A549 (cell line): ENCODE data around the gene SFTPD. TPM values are rescaled to one million over a fixed set of nuclear protein-coding genes. Genes with fewer than 3 reads are reported as not detected.
A peak's percentile ranks its signal among the peaks of the same experiment; 100 is the strongest.

ENCODE experiments used
- ATAC-seq, 2 experiments: fragments of 200-7000 bp in 1 of 2; fragments of >200 bp in 1 of 2; cut with Nextera tagmentation in 1 of 2; cut with Tn5 transposase in 1 of 2; 3 replicates each; pipeline versions ENCODE4 v1.8.0 to v1.9.1; 2018 to 2020; ENCODE audit warnings: mild to moderate bottlenecking in 1 of 2, moderate library complexity in 1 of 2
- CTCF ChIA-PET: fragments of 300-600 bp; sonication (Branson Sonifier 250); formaldehyde crosslinking; extraction: SDS; loops from one replicate; lab custom pipeline; 2021; ENCODE audit warnings: antibody characterized with exemption, inconsistent platforms; lab: Yijun Ruan, JAX
- POLR2A ChIA-PET: fragments of 350-600 bp; formaldehyde crosslinking; extraction: SDS; loops from one replicate; lab custom pipeline; 2021; ENCODE audit warnings: antibody characterized with exemption, inconsistent platforms; lab: Yijun Ruan, JAX
- DNase-seq, 2 experiments: peaks; one replicate each; pipeline versions ENCODE4 v3.0.0 to v3.0.0-alpha.2; 2011 to 2016; ENCODE audit warnings: low read depth in 1 of 2, low spot score in 1 of 2
- FAIRE-seq: peaks from 2 replicates; lab custom pipeline; 2011; peaks lifted over from hg19 to GRCh38; lab: Jason Lieb, UNC
- H3K27ac ChIP-seq, 2 experiments: fragments of >200 bp; sonication (Bioruptor Twin); formaldehyde crosslinking; 3 replicates each; pipeline ENCODE4 v1.5.1; 2016 to 2017
- H3K4me1 ChIP-seq: fragments of >200 bp; sonication (Bioruptor Twin); formaldehyde crosslinking; 3 replicates; pipeline ENCODE4 v1.6.1; 2016
- H3K4me2 ChIP-seq: fragments of >200 bp; sonication (Bioruptor Twin); formaldehyde crosslinking; 3 replicates; pipeline ENCODE4 v1.6.1; 2016
- H3K4me3 ChIP-seq: fragments of >200 bp; sonication (Bioruptor Twin); formaldehyde crosslinking; 3 replicates; pipeline ENCODE4 v1.5.1; 2016
- H3K9me3 ChIP-seq: fragments of >200 bp; sonication (Bioruptor Twin); formaldehyde crosslinking; 3 replicates; pipeline ENCODE4 v1.6.1; 2016
- CEBPB ChIP-seq, 2 experiments: fragments of >200 bp in 1 of 2; sonication (Bioruptor Twin) in 1 of 2; formaldehyde crosslinking in 1 of 2; IDR thresholded peaks; 2 replicates each; pipeline ENCODE4 v1.6.1; 2012 to 2016
- EHMT2 ChIP-seq: fragments of 200-600 bp; sonication (generic); IDR thresholded peaks from 2 replicates; pipeline ENCODE4 v1.6.1; 2016; ENCODE audit warnings: antibody characterized with exemption, low read depth, mild to moderate bottlenecking, moderate library complexity
- FOSL2 ChIP-seq, 2 experiments: fragments of 450-650 bp in 1 of 2; fragments of >200 bp in 1 of 2; sonication (Bioruptor Twin) in 1 of 2; formaldehyde crosslinking; IDR thresholded peaks; 2 replicates each; pipeline versions ENCODE4 v1.5.0 to v1.6.1; 2016 to 2020; ENCODE audit warnings: mild to moderate bottlenecking in 1 of 2, moderate library complexity in 1 of 2
- FOXS1 ChIP-seq: fragments of 250-450 bp; sonication (Bioruptor Pico); IDR thresholded peaks from 2 replicates; pipeline ENCODE4 v1.5.0; 2020; ENCODE audit warnings: mild to moderate bottlenecking, moderate library complexity
- MAFK ChIP-seq: fragments of 450-650 bp; IDR thresholded peaks from 2 replicates; pipeline ENCODE4 v1.6.1; 2014; ENCODE audit not compliant: partially characterized antibody
- NFE2L2 ChIP-seq: fragments of 150-350 bp; conservative IDR thresholded peaks from 2 replicates; pipeline ENCODE4 v1.6.1; 2014; ENCODE audit warnings: low read length
- PBX3 ChIP-seq: IDR thresholded peaks from 2 replicates; pipeline ENCODE4 v1.6.1; 2012
- POLR2A ChIP-seq: IDR thresholded peaks from 2 replicates; pipeline ENCODE4 v1.6.1; 2012; ENCODE audit warnings: mild to moderate bottlenecking, low read length
- RAD21 ChIP-seq, 2 experiments: fragments of >200 bp in 1 of 2; sonication (Bioruptor Twin) in 1 of 2; formaldehyde crosslinking in 1 of 2; IDR thresholded peaks in 1 of 2; conservative IDR thresholded peaks in 1 of 2; 2 replicates in 1 of 2; 3 replicates in 1 of 2; pipeline ENCODE4 v1.6.1; 2012 to 2018; ENCODE audit warnings: inconsistent platforms in 1 of 2
- RCOR1 ChIP-seq: fragments of 150-350 bp; IDR thresholded peaks from 2 replicates; pipeline ENCODE4 v1.6.1; 2014; ENCODE audit warnings: antibody characterized with exemption, low read length, low read depth
- RNF2 ChIP-seq: fragments of 200-600 bp; sonication (generic); IDR thresholded peaks from 2 replicates; pipeline ENCODE4 v1.6.1; 2016; ENCODE audit warnings: low read depth, mild to moderate bottlenecking, antibody characterized with exemption, moderate library complexity, borderline replicate concordance
- TFCP2L1 ChIP-seq: fragments of 250-450 bp; sonication (Bioruptor Pico); IDR thresholded peaks from 2 replicates; pipeline ENCODE4 v1.5.0; 2021; ENCODE audit warnings: mild to moderate bottlenecking
- WGBS: methylation state at CpG from one replicate; pipeline ENCODE4 v1.1.6; 2017; ENCODE audit errors: missing lambda C conversion rate; 5-methylcytosine and 5-hydroxymethylcytosine counted together
- polyA plus RNA-seq, 4 experiments: library from polyadenylated mRNA; depleted of rRNA in 3 of 4; stranded (reverse); fragments of >200 nt; fragmentation: RNase III in 1 of 4; extraction: RNeasy Plus Mini Kit Qiagen cat#74134 plus additional on column Dnase treatment in 1 of 4; gene quantifications; 2 replicates in 3 of 4; 3 replicates in 1 of 4; pipeline ENCODE4 v1.2.3, GENCODE V29; 2011 to 2017
- TF ChIP-seq, protein P1 (sequence below): fragments of 250-450 bp; sonication (Bioruptor Pico); IDR thresholded peaks from 2 replicates; pipeline ENCODE4 v1.5.0; 2020; ENCODE audit warnings: low read depth, mild to moderate bottlenecking, moderate library complexity
- TF ChIP-seq, protein P2 (sequence below): fragments of >200 bp; sonication (Bioruptor Twin); formaldehyde crosslinking; IDR thresholded peaks from 3 replicates; pipeline ENCODE4 v1.6.1; 2016
- TF ChIP-seq, protein P3 (sequence below): fragments of 200-600 bp; sonication (generic); IDR thresholded peaks from 2 replicates; pipeline ENCODE4 v1.6.1; 2016; ENCODE audit warnings: antibody characterized with exemption, mild to moderate bottlenecking, moderate library complexity

Gene SFTPD
- polyA plus RNA-seq, 2 of the 4 experiments (the other 2 are of a cell fraction): 0.17 to 0.19 TPM

DNA sequence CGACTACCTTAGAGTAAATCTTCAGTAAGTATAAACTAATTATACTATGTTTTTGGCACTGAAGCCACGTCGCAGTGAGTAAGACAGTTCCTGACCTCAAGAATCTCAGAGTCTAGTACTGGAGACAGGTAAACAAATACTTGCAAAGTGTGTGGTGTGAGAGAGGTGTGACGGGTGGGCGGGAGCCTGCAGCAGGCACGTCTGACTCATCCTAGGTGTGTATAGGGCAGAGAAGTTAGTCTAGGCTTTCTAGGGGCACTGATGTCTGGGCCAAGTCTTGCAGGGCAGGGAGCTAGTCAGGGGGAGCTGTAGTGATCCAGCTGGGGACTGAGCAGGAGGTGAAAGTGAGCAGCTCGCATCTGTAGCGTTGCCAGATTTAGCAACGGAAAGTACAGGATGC, 35.9 kb upstream of the SFTPD start:
- no peak for ATAC-seq
- no peaks in the 10 kb centered on the region; the same call in 2 of the 3 replicates for H3K9me3 ChIP-seq
- CTCF ChIA-PET: no interaction called here
- DNase-seq: peak in 1 of 2 experiments; percentile 20
- no peak for FAIRE-seq
- POLR2A ChIA-PET: no interaction called here
- no peak overlapping the region for H3K4me3 ChIP-seq
- WGBS: 34% methylated on average over 9 of the region's 9 CpGs
- H3K4me1 ChIP-seq: 0 out of 3 replicates have a peak, but pooled peaks cover 9% of the 10 kb centered on the region
- no peak overlapping the region for H3K4me2 ChIP-seq
- no peak for TF ChIP-seq TFCP2L1 (CRISPR knock-in tag)
- no peak for TF ChIP-seq PBX3
- TF ChIP-seq, protein P1, sequence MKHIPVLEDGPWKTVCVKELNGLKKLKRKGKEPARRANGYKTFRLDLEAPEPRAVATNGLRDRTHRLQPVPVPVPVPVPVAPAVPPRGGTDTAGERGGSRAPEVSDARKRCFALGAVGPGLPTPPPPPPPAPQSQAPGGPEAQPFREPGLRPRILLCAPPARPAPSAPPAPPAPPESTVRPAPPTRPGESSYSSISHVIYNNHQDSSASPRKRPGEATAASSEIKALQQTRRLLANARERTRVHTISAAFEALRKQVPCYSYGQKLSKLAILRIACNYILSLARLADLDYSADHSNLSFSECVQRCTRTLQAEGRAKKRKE (CRISPR knock-in tag): no peak
- no peak for TF ChIP-seq NFE2L2
- no peak for TF ChIP-seq CEBPB (IDR thresholded peaks at IDR 0.05)
- TF ChIP-seq, protein P2, sequence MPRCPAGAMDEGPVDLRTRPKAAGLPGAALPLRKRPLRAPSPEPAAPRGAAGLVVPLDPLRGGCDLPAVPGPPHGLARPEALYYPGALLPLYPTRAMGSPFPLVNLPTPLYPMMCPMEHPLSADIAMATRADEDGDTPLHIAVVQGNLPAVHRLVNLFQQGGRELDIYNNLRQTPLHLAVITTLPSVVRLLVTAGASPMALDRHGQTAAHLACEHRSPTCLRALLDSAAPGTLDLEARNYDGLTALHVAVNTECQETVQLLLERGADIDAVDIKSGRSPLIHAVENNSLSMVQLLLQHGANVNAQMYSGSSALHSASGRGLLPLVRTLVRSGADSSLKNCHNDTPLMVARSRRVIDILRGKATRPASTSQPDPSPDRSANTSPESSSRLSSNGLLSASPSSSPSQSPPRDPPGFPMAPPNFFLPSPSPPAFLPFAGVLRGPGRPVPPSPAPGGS: no peak
- no peak for TF ChIP-seq RAD21 (conservative IDR thresholded peaks at IDR 0.05 in 1 of 2, IDR thresholded peaks at IDR 0.05 in 1 of 2)
- TF ChIP-seq RCOR1: no peak
- no peak for TF ChIP-seq FOSL2 (IDR thresholded peaks at IDR 0.05)
- no peak for TF ChIP-seq FOSL2 (CRISPR knock-in tag; IDR thresholded peaks at IDR 0.05)
- TF ChIP-seq RNF2: no peak
- TF ChIP-seq, protein P3, sequence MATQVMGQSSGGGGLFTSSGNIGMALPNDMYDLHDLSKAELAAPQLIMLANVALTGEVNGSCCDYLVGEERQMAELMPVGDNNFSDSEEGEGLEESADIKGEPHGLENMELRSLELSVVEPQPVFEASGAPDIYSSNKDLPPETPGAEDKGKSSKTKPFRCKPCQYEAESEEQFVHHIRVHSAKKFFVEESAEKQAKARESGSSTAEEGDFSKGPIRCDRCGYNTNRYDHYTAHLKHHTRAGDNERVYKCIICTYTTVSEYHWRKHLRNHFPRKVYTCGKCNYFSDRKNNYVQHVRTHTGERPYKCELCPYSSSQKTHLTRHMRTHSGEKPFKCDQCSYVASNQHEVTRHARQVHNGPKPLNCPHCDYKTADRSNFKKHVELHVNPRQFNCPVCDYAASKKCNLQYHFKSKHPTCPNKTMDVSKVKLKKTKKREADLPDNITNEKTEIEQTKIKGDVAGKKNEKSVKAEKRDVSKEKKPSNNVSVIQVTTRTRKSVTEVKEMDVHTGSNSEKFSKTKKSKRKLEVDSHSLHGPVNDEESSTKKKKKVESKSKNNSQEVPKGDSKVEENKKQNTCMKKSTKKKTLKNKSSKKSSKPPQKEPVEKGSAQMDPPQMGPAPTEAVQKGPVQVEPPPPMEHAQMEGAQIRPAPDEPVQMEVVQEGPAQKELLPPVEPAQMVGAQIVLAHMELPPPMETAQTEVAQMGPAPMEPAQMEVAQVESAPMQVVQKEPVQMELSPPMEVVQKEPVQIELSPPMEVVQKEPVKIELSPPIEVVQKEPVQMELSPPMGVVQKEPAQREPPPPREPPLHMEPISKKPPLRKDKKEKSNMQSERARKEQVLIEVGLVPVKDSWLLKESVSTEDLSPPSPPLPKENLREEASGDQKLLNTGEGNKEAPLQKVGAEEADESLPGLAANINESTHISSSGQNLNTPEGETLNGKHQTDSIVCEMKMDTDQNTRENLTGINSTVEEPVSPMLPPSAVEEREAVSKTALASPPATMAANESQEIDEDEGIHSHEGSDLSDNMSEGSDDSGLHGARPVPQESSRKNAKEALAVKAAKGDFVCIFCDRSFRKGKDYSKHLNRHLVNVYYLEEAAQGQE: no peak
- no peak for TF ChIP-seq MAFK
- H3K27ac ChIP-seq: no peak overlapping the region

GRCh38 chr10:79983286-79983909, 34.5 kb upstream of the SFTPD start:
- no peak for TF ChIP-seq POLR2A
- no peak for TF ChIP-seq FOXS1
- no peak for TF ChIP-seq EHMT2
- TF ChIP-seq, protein P1 (CRISPR knock-in tag): no peak
- no peak for TF ChIP-seq RCOR1
- no peak overlapping the region for H3K27ac ChIP-seq
- FAIRE-seq: no peak
- ChIA-PET POLR2A (no interaction called here), CTCF (interaction anchor here (1.1 to 1.7 kb wide), 4 partner anchors 31 to 66 kb away, joined by 3 to 10 read pairs (median 4); no protein-coding TSS in a partner anchor)
- H3K9me3 ChIP-seq: no peaks in the 10 kb centered on the region
- 95% methylated on average over 30 of the region's 40 CpGs for WGBS
- no peak overlapping the region for H3K4me2 ChIP-seq
- H3K4me1 ChIP-seq: 0 out of 3 replicates have a peak, but pooled peaks cover 9% of the 10 kb centered on the region
- no peak for ATAC-seq
- no peak overlapping the region for H3K4me3 ChIP-seq
- DNase-seq: no peak
